GM12878 (cell line): Measurements from ENCODE around the gene AKR1C4. TPM values are rescaled to one million over a fixed set of nuclear protein-coding genes. Genes with fewer than 3 reads are reported as not detected.

Experiments
- ATAC-seq: fragments of 200-7000 bp; cut with Tn5 transposase; 3 replicates; pipeline ENCODE4 v1.9.1; 2020; ENCODE audit warnings: mild to moderate bottlenecking, moderate library complexity
- BruUV-seq: library from RNA; stranded (reverse); fragments of 400-500 nt; replicated peaks from 2 replicates; lab custom pipeline; 2021; lab: Mats Ljungman, UMichigan
- CTCF ChIA-PET: fragments of 300-600 bp; sonication (Branson Sonifier 250); formaldehyde crosslinking; extraction: SDS; loops from one replicate; lab custom pipeline; 2021; ENCODE audit warnings: inconsistent platforms; lab: Yijun Ruan, JAX
- POLR2A ChIA-PET: fragments of 350-600 bp; formaldehyde crosslinking; extraction: SDS; loops from one replicate; lab custom pipeline; 2021; ENCODE audit warnings: inconsistent platforms; lab: Charles Lee
- RAD21 ChIA-PET: fragments of 300-600 bp; sonication (Branson Sonifier 250); formaldehyde crosslinking; loops from one replicate; lab custom pipeline; 2023; ENCODE audit warnings: antibody characterized with exemption; ENCODE audit not compliant: unreplicated experiment; lab: Charles Lee
- SMC1A ChIA-PET: fragments of 300-600 bp; sonication (Branson Sonifier 250); formaldehyde crosslinking; loops from one replicate; lab custom pipeline; 2023; ENCODE audit not compliant: unreplicated experiment, uncharacterized antibody; lab: Charles Lee
- DNase-seq: peaks from one replicate; pipeline ENCODE4 v3.0.0-alpha.2; 2011; ENCODE audit warnings: low read depth, low spot score
- FAIRE-seq: peaks from 3 replicates; lab custom pipeline; 2011; peaks lifted over from hg19 to GRCh38; lab: Jason Lieb, UNC
- H2AFZ ChIP-seq: 2 replicates; pipeline ENCODE4 v1.6.0; 2011; ENCODE audit warnings: low read depth, low read length, control low read depth; ENCODE audit not compliant: control insufficient read depth
- H3K27ac ChIP-seq: 2 replicates; pipeline ENCODE4 v1.5.1; 2011; ENCODE audit warnings: control low read depth; ENCODE audit not compliant: control insufficient read depth, insufficient read depth
- H3K27me3 ChIP-seq, 2 experiments: replicated peaks in 1 of 2; 2 replicates each; pipeline versions ENCODE4 v1.6.0 to v1.6.1; 2011; ENCODE audit warnings: low read length in 1 of 2; ENCODE audit not compliant: control insufficient read depth in 2 of 2, insufficient read depth in 2 of 2
- H3K36me3 ChIP-seq, 2 experiments: 2 replicates each; pipeline ENCODE4 v1.5.1; 2011; ENCODE audit warnings: low read length in 1 of 2; ENCODE audit not compliant: control insufficient read depth in 2 of 2, insufficient read depth in 2 of 2
- H3K4me1 ChIP-seq: 2 replicates; pipeline ENCODE4 v1.6.1; 2011; ENCODE audit warnings: mild to moderate bottlenecking, low read length, moderate library complexity, mixed read lengths; ENCODE audit not compliant: control insufficient read depth, insufficient read depth
- H3K4me2 ChIP-seq: 2 replicates; pipeline ENCODE4 v1.6.0; 2011; ENCODE audit warnings: control low read depth; ENCODE audit not compliant: control insufficient read depth, insufficient read depth
- H3K4me3 ChIP-seq: fragments of 200-600 bp; sonication (generic); 2 replicates; pipeline ENCODE4 v1.5.1; 2016
- H3K79me2 ChIP-seq: 2 replicates; pipeline ENCODE4 v1.6.0; 2011; ENCODE audit warnings: low read length; ENCODE audit not compliant: control insufficient read depth, insufficient read depth
- H3K9ac ChIP-seq: 2 replicates; pipeline ENCODE4 v1.8.0; 2011; ENCODE audit warnings: low read length, control low read depth, mixed read lengths; ENCODE audit not compliant: control insufficient read depth, insufficient read depth
- H3K9me3 ChIP-seq: replicated peaks from 3 replicates; pipeline ENCODE4 v1.5.1; 2011; ENCODE audit warnings: mild to moderate bottlenecking, low read length; ENCODE audit not compliant: control insufficient read depth, insufficient read depth
- H4K20me1 ChIP-seq: 2 replicates; pipeline ENCODE4 v1.6.0; 2011; ENCODE audit not compliant: control insufficient read depth, insufficient read depth
- BMI1 ChIP-seq: fragments of 450-650 bp; IDR thresholded peaks from 2 replicates; pipeline ENCODE4 v1.6.1; 2016; ENCODE audit warnings: mild to moderate bottlenecking, moderate library complexity, borderline replicate concordance
- BRCA1 ChIP-seq: IDR thresholded peaks from 2 replicates; pipeline ENCODE4 v1.6.1; 2011; ENCODE audit warnings: low read depth, low read length, improper control_type of control experiment
- CBX3 ChIP-seq: fragments of 200-600 bp; sonication (generic); IDR thresholded peaks from 2 replicates; pipeline ENCODE4 v1.6.1; 2016; ENCODE audit warnings: low read depth, borderline replicate concordance
- CEBPB ChIP-seq, 2 experiments: fragments of 150-350 bp in 1 of 2; IDR thresholded peaks; 2 replicates each; pipeline ENCODE4 v1.6.1; 2012 to 2014; ENCODE audit warnings: low read depth in 2 of 2, low read length in 2 of 2, borderline replicate concordance in 1 of 2, inconsistent platforms in 1 of 2
- CHD2 ChIP-seq: IDR thresholded peaks from 2 replicates; pipeline ENCODE4 v1.6.1; 2011; ENCODE audit warnings: low read depth, low read length, improper control_type of control experiment, borderline replicate concordance
- FOXK2 ChIP-seq: fragments of 450-650 bp; IDR thresholded peaks from 2 replicates; pipeline ENCODE4 v1.6.1; 2017; ENCODE audit warnings: mild to moderate bottlenecking, moderate library complexity
- IKZF1 ChIP-seq: fragments of 450-650 bp; conservative IDR thresholded peaks from 2 replicates; pipeline ENCODE4 v1.6.1; 2017; ENCODE audit warnings: antibody characterized with exemption, mild to moderate bottlenecking
- NBN ChIP-seq: fragments of 450-650 bp; IDR thresholded peaks from 2 replicates; pipeline ENCODE4 v1.6.1; 2016
- PBX3 ChIP-seq: IDR thresholded peaks from 2 replicates; pipeline ENCODE4 v1.6.1; 2011; ENCODE audit warnings: mild to moderate bottlenecking, low read depth, low read length, moderate library complexity; ENCODE audit not compliant: insufficient replicate concordance
- RAD21 ChIP-seq: IDR thresholded peaks from 2 replicates; pipeline ENCODE4 v1.6.1; 2011; ENCODE audit warnings: mild to moderate bottlenecking, low read depth, low read length, moderate library complexity; ENCODE audit not compliant: insufficient read depth
- SMC3 ChIP-seq: IDR thresholded peaks from 2 replicates; pipeline ENCODE4 v1.6.1; 2011; ENCODE audit warnings: low read length, improper control_type of control experiment, borderline replicate concordance
- YBX1 ChIP-seq: fragments of 450-650 bp; IDR thresholded peaks from 2 replicates; pipeline ENCODE4 v1.6.1; 2016; ENCODE audit warnings: antibody characterized with exemption
- YY1 ChIP-seq: IDR thresholded peaks from 2 replicates; pipeline ENCODE4 v1.6.1; 2011; ENCODE audit warnings: low read depth, mild to moderate bottlenecking, low read length
- ZNF622 ChIP-seq: fragments of 450-650 bp; IDR thresholded peaks from 2 replicates; pipeline ENCODE4 v1.6.1; 2017; ENCODE audit warnings: mild to moderate bottlenecking, inconsistent platforms
- WGBS: methylation state at CpG from one replicate; pipeline ENCODE4 v1.1.6; 2016; ENCODE audit warnings: low lambda C conversion rate; ENCODE audit not compliant: insufficient replicate concordance, insufficient coverage; ENCODE audit errors: missing lambda C conversion rate; 5-methylcytosine and 5-hydroxymethylcytosine counted together
- in situ Hi-C: fragments of 300-500 bp; cut with MboI; formaldehyde crosslinking; loops from 9 replicates; pipeline ENCODE4 v1.14.3; 2018; ENCODE audit warnings: mixed read lengths
- intact Hi-C: fragments of 100-400 bp; cut with micrococcal nuclease; formaldehyde crosslinking; loops from one replicate; pipeline ENCODE4 v1.14.2; 2022; ENCODE audit not compliant: unreplicated experiment
- polyA plus RNA-seq, 11 experiments: library from polyadenylated mRNA; depleted of rRNA in 4 of 11; unstranded in 6 of 11; stranded (reverse) in 5 of 11; fragments of >200 nt; fragmentation: Nextera tagmentation in 4 of 11; fragmentation: Illumina TruSeq in 1 of 11; extraction: Ambion mirVana in 4 of 11; extraction: Trizol in 1 of 11; gene quantifications; 1 replicate in 1 of 11; 2 replicates in 10 of 11; pipeline versions ENCODE4 v1.2.1 to v1.2.3, GENCODE V29; 2011 to 2016; ENCODE audit warnings: inconsistent platforms in 2 of 11, missing spikeins in 2 of 11, low read depth in 1 of 11
- total RNA-seq, 4 experiments: library from RNA; depleted of rRNA in 3 of 4; stranded (reverse); fragments of >200 nt in 3 of 4; fragmentation: Illumina TruSeq in 1 of 4; extraction: Trizol in 1 of 4; gene quantifications; 2 replicates each; pipeline versions ENCODE4 v1.2.1 to v1.2.3, GENCODE V29; 2013 to 2021
- TF ChIP-seq, protein P1 (sequence below): fragments of 450-650 bp; IDR thresholded peaks from 2 replicates; pipeline ENCODE4 v1.6.1; 2017; ENCODE audit warnings: mild to moderate bottlenecking

AKR1C4 gene
- total and polyA plus RNA-seq, 10 of the 15 experiments (the other 5 are each of a cell fraction or from before 2014, with no cell fraction given) = 0.20 TPM; not detected in 9

DNA sequence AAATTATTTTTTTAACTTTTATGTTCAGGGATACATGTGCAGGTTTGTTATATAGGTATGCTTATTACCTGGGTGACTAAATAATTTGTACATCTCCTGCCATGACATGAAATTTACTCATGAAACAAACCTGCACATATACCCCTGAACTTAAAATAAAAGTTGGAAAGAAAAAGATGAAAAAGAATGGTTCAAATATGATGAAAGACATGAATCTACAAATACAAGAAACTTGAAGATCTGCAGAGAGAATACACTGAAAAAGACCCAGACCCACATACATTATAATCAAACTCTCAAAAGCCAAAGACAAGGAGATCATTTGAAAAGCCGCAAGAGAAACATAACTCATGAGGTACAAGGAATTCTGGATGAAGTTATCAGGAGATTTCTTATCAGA is 70.2 kb downstream of the AKR1C4 start:
- no peaks in the 10 kb centered on the region for H3K4me1 ChIP-seq
- H3K4me2 ChIP-seq = no peak overlapping the region
- H3K4me3 ChIP-seq = no peak overlapping the region
- TF ChIP-seq YBX1 = no peak
- H3K27me3 ChIP-seq = no peaks in the 10 kb centered on the region
- H3K36me3 ChIP-seq = no peaks in the 10 kb centered on the region
- H3K27ac ChIP-seq = no peak overlapping the region
- H3K9me3 ChIP-seq = no peaks in the 10 kb centered on the region
- POLR2A ChIA-PET = no interaction called here
- BruUV-seq = no TSS peak
- SMC1A ChIA-PET = no interaction called here
- no peak overlapping the region for H2AFZ ChIP-seq
- DNase-seq (no peak), FAIRE-seq (no peak), ATAC-seq (no peak)
- no peaks in the 10 kb centered on the region for H3K79me2 ChIP-seq
- H4K20me1 ChIP-seq = no peaks in the 10 kb centered on the region
- H3K9ac ChIP-seq = no peak overlapping the region
- intact Hi-C loops = no loop called here
- CTCF ChIA-PET = no interaction called here
- RAD21 ChIA-PET = no interaction called here
- in situ Hi-C loops = no loop called here
- WGBS = 54% methylated on average over 1 of the region's 1 CpG

DNA sequence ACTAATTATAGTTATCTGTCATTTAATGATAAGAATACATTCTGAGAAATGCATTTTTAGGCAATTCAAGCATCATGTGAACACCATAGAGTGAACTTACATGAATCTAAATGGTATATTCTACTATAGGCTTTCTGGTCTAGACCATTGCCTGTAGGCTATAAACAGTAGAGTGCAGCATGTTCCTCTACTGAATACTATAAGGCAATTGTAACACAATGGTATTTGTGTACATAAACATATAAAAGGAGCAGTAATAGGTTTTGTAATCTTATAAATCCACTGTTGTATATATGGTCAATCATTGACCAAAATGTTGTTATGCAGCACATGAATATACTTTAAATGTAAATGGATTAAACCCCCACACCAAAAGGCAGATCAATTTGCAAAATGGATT is 71.6 kb downstream of the AKR1C4 start:
- no peak for FAIRE-seq
- no TSS peak for BruUV-seq
- ChIA-PET RAD21 (no interaction called here), POLR2A (no interaction called here), CTCF (no interaction called here), SMC1A (no interaction called here)
- DNase-seq = no peak
- H3K27me3 ChIP-seq = no peaks in the 10 kb centered on the region
- no peak overlapping the region for H3K4me3 ChIP-seq
- no peaks in the 10 kb centered on the region for H3K9me3 ChIP-seq
- no peaks in the 10 kb centered on the region for H4K20me1 ChIP-seq
- H3K27ac ChIP-seq = no peak overlapping the region
- intact Hi-C loops (no loop called here), in situ Hi-C loops (no loop called here)
- ATAC-seq = no peak
- no peak overlapping the region for H3K4me2 ChIP-seq
- H3K36me3 ChIP-seq = no peaks in the 10 kb centered on the region
- no peak overlapping the region for H3K9ac ChIP-seq
- no peaks in the 10 kb centered on the region for H3K4me1 ChIP-seq
- H3K79me2 ChIP-seq = no peaks in the 10 kb centered on the region
- no peak overlapping the region for H2AFZ ChIP-seq
- no peak for TF ChIP-seq PBX3
- TF ChIP-seq CEBPB (IDR thresholded peaks at IDR 0.05; ENCODE audit: borderline replicate concordance in 1 of 2, low read depth in 2 of 2, low read length in 2 of 2) = no peak
- no peak for TF ChIP-seq RAD21
- TF ChIP-seq FOXK2 = no peak
- TF ChIP-seq, protein P1, sequence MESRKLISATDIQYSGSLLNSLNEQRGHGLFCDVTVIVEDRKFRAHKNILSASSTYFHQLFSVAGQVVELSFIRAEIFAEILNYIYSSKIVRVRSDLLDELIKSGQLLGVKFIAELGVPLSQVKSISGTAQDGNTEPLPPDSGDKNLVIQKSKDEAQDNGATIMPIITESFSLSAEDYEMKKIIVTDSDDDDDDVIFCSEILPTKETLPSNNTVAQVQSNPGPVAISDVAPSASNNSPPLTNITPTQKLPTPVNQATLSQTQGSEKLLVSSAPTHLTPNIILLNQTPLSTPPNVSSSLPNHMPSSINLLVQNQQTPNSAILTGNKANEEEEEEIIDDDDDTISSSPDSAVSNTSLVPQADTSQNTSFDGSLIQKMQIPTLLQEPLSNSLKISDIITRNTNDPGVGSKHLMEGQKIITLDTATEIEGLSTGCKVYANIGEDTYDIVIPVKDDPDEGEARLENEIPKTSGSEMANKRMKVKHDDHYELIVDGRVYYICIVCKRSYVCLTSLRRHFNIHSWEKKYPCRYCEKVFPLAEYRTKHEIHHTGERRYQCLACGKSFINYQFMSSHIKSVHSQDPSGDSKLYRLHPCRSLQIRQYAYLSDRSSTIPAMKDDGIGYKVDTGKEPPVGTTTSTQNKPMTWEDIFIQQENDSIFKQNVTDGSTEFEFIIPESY = no peak
- no peak for TF ChIP-seq CHD2
- no peak for TF ChIP-seq BRCA1
- no peak for TF ChIP-seq IKZF1
- TF ChIP-seq YY1 = no peak
- no peak for TF ChIP-seq SMC3
- TF ChIP-seq NBN = no peak
- TF ChIP-seq BMI1 = no peak
- TF ChIP-seq CBX3 = no peak
- TF ChIP-seq ZNF622 = no peak
